Raji (cell line): ENCODE data around the gene PCBD1.

ENCODE experiments used
- POLR2A ChIP-seq: IDR thresholded peaks from 2 replicates; pipeline ENCODE4 v1.6.1; 2011; ENCODE audit warnings: low read depth, low read length, control low read depth; ENCODE audit not compliant: insufficient read depth

Gene PCBD1

DNA sequence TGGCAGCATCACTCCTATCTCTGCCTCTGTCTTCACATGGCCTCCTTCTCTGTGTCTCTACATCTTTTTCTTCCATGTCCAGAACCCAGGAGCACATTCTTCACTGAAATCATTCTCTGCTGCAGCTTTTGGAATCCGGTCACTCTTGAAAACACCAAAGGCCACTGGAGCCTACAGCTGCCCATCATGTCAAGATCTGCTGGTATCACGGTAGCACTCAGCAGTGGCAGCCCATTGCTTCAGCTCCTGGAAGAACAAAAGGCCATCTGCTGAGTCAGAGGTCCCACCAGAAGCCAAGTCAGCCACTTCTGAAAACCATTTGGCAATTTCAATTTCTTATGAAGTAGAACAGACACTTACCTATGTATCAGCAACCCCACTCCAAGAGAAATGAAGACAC lies 6.1 kb upstream of the PCBD1 start:
- TF ChIP-seq POLR2A = no peak

DNA sequence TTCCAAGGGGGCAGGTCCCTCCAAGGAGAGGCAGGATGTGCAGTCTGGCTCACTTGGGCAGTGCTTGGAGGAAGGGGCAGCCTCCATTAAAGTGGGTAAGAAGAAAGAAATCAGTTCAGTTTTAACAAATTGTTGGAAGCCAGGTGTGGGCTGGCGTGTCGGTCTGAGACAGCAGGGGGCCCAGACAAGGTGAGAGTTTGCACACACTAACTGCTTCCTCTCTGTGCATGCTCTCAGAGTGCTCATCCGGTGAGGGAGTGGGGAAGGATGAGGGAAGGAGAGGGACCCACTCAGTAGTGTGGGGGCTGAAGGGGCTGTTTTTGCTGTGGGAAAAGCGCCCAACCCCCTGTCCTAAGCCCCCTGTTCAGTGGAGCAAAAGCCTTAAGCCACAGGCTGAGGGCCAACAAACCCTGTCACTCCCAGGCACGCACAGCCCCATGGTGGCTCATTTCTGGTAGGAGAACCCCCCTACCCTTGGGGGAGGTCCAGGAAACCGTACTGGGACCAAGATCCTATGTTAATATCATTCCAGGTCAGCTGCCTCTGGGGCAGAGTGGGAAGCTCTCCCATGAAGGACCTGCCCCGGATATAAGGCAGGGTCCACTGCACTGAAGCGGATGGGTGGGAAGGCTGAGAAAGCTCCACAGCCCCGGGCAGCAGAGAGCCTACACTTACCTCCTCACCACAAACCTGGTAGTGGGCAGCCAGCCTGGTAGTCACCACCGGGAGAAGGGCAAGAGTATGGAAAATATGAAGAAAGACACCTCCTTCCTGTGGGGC lies 5.1 kb upstream of the PCBD1 start:
- TF ChIP-seq POLR2A = no peak

DNA sequence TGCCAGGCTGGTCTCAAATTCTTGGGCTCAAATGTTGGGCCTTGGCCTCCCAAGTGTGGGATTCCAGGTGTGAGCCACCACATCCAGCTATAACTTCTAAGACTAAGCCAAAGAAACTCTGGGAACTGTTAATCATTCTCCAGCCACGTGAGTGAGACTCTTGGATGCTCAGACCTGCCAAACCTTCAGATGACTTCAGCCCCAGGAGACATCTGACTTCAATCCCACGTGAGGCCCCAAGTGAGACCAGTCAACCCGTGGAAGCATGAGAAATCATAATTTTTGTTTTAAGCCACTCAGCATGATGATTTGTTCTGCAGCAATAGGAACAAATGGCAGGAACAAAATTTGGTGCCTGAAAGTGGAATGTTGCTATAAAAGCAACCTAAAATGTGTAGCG lies 4.3 kb upstream of the PCBD1 start:
- TF ChIP-seq POLR2A = no peak

DNA sequence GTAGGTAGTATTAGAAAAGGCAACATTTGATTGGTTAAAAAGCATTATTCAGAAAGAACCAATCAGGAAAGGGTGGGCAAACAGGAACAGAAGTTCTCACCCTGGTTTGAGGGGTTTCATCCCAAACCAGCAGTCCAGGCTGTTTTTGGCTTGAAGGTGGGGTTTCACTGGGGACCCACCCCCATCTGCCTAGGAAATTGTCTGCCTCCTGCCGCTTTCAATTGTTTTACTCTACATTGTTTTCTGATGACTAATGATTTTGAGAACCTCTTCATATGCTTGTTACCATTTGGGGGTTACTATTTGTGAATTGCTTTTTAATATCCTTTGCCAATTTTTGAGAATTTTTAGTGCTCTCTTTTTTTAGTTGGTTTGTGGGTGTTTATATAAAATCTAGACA lies 3.3 kb upstream of the PCBD1 start:
- TF ChIP-seq POLR2A = no peak

DNA sequence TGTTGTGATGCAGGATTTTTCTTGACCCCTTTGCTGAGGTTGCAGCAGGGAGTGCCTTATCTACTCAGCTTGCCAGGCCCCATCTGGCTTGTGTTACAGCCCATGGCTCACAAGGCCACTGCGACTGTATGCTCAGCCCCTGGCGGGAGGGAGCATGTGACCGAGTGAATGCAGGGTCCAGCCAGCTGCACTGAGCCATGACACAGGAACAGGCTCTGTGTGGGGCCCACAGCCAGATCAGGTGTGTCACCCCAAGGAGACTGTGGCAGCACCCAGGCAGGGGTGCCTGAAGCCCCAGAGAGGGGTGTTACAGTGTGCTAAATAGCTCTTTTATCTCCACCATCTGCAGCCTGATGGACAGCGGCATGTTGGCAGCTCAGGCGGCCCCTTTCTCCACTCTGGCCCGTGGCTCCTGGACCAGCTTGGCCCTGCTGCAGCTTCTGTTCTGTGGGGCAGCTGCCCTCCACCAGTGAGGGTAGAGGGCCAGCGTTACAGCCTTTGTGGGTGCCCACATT lies 2.6 kb upstream of the PCBD1 start:
- no peak for TF ChIP-seq POLR2A

DNA sequence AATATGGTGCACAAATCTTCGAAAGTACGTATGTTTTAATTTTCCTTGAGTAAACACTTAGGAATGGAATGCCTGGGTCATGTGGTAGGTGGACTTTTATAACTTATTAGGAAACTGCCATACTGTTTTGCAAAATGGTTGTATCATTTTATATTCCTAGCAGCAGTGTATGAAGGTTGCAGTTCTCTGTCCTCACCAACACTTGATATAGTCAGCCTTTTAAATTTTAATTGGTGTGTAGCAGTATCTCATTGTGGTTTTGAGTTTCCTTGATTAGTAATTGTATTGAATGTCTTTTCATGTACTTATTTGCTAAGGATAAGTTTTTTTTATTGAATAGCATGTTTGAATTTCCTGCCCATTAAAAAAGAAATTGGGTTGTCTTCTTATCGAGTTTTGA lies 926 bp upstream of the PCBD1 start:
- TF ChIP-seq POLR2A = no peak

DNA sequence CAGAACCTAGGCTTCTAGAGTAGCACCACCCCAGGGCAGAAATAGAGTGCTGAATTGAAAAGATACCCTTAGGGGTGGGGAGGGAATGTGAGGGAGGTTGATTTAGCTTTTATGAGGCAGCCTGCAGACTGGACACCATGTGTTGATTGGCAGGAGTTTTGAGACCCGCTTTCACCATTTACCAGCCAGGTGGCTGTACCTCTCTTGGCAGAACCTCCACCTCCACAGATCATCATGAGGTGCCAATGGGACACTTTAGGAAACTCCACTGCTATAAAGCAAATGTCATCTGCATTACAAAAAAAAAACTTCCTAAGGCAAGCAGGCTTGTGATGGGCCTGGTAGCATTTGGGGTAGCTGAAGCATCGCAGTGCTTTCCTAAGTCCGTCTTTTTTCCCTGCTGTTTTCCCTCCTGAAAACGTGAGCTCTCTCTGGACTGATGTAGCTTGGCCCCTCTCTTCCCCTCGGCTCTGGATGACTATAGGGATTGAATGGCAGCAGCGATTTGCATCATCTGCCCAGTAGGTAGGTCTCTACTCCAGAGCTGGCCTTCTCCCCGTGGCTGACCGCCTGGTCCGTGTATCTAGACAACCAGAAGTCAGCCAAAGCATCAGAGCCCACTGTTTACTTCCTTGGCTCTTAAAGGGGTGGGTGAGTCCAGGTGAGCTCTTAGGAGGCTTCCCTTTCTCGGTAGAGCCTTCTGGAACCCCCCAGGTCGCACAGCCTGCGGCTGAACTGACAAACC lies 1.3 kb downstream of the PCBD1 start:
- no peak for TF ChIP-seq POLR2A

DNA sequence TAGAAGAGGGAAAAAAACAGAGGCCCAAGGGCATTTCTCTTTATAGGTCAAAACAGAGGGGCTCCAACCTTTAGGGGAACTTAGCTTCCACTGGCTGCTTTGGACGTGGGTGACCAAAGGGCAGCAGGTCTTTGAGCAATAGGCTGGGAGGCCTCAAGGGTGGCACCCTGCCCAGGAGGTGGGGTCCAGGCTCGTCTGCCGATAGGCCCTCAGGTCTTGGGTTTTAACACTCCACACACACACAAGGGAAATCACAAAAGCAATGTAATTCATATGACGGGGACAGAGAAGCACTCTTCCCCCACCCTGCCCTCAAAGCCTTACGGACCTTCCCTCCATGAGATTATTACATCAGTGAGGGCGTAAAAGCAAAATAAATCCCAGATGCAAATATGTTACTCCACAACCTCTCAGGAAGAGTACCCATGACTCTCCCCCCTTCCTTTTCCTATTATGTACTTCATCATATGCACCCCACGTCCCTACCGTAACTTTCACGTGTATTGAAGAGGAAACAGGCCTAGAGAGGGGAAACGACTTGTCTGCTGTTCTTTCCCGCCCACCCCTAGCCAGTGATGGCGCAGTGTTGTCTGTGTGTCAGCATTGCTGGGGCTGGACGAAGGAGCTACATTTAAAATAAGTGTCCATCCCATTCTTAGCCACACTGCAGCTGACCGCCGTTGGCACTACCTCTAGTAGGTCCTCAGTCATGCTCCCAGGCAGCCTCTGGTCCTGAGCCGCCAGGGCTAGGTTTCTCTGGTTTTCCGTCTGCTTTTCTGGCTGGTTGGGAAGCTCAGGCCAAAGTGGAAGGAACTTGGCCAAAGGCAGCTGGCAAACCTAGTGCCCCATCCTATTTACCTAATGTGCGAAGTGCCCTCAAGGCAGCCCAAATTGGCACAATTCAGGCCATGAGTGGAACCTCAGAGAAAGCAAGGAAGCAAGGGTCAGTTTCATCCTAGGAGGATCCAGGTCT lies 2.1 kb downstream of the PCBD1 start:
- no peak for TF ChIP-seq POLR2A

DNA sequence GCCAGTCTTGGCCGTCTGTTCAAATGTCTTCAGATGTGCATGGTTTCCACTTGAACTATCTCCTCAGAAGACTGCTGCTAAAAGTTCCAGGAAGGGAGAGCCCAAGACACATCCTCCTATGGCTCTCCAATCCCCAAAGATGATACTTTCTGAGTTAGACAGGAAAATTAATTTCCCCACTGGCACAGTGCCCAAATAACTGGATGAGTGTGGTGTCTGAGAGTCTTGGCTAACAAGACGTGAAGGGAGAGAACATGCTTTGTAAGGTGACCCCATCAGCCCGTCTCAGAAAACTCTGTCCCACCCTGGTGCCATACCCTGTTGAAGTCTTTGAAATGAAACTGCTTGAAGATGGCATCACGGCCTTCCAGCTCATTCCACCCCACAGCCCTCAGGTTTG lies 2.9 kb downstream of the PCBD1 start:
- TF ChIP-seq POLR2A = no peak

DNA sequence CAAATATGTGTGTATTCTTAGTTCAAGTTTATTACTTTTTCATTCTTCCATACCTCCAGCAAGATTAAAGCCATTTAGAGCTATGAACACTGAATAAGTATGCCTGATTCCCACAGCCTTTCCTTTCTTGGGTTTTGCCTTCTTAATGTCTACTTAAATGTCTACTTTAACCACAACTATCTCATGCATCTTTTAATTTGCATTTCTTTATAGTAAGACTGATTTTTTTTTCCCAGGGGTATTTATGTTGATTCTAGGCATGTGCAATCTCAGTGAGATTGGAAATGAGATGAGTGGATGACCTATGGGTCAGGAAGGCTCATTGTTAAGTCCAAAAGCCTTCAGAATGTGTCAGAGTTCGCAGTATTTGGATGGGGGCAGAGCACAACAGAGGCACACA lies 3.6 kb downstream of the PCBD1 start:
- TF ChIP-seq POLR2A = no peak

DNA sequence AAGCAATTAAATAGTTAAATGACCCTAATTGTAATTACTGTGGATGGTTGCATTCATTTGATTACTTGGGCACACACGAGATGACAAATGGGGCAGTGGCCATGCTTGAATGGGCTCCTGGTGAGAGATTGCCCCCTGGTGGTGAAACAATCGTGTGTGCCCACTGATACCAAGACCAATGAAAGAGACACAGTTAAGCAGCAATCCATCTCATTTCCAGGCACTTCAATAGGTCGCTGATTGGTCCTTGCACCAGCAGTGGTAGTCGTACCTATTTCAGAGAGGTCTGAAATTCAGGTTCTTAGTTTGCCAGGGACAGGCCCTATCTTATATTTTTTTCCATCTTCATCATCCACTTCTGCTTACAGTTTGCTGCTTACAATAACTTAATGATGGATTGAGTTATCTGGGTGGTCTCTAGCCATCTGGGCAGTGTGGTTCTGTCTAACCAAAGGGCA lies 8.3 kb downstream of the PCBD1 start:
- TF ChIP-seq POLR2A = no peak

DNA sequence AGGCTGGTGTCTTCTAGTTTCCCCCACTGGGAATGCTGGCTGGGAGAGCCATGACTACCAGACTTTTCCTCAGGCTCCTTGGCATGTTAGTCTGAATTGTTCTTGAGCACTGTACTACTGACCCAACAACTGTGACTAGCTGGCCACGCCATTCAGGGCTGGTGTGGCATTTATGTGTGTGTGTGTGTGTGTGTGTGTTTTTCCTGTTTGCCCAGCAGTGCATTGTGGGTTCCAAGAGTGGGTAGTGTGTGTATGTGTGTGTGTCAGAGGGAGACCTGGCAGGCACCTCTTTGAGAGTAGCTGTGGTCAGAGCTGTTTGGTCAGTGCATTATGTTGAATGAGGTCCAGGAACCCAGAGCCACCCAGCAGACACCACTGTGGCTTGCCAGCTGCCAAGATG lies 9.2 kb downstream of the PCBD1 start:
- TF ChIP-seq POLR2A = no peak

DNA sequence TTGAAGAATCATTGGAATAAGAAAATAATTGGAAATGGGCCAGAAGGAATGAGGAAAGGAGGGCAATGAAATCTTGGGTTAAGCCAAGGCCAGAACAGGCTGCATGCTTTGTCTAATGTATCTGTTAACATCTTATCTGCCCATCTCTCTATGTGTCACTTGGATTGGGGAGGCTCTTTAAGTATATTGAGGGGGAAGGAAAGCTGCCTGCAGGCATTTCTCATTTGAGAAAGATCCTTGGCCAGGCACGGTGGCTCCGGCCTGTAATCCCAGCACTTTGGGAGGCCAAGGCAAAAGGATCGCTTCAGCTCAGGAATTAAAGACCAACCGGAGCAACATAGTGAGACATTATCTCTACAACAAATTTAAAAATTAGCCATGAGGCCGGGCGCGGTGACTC lies 14.3 kb downstream of the PCBD1 start:
- TF ChIP-seq POLR2A = no peak

DNA sequence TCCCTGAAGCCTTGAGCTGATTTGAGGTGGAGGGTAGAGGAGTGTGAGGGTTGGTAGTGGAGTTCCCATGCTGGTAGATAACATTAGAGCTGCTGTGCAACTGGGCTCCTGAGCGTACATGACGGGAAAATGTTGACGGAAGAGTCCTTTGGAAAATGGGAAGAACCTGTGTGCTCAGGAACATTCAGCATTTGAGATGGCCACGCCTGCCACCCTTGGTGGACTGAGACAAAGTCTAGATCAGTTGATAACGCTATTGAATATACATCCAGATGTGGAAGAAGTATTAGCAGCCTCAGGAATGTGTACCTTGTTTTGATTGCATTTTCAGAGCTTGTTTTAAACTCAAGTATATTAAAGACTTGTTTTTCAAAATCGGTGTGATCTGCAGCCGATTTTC lies 16.1 kb downstream of the PCBD1 start:
- no peak for TF ChIP-seq POLR2A

DNA sequence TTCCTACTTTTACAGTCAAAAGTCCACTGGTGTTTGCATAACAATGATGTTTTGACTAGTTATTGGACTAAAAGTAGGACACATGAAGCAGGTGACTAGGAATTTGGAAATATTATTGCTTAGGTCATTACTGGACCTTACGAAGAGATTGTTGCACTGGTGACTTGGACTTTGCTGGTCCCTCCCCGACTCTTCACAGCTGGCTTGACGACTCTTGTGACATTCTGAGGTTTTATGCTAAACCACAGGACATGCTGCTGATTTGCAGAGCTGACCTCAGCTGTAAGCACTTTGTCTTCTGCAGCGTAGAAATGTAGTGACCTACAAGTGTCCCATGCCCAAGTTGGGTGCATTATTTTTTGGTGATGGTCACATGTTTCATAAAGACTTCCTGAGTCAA lies 21.9 kb downstream of the PCBD1 start:
- TF ChIP-seq POLR2A = no peak
